Astrocyte of the spinal cord (primary cell): ENCODE data around the gene PSMD5.

ENCODE experiments used
- DNase-seq: peaks from one replicate; pipeline ENCODE4 v3.0.0; 2011; ENCODE audit warnings: low read depth, low spot score
- H3K4me3 ChIP-seq: 2 replicates; pipeline ENCODE4 v1.5.1; 2011; ENCODE audit warnings: low read depth, mild to moderate bottlenecking, low read length, moderate library complexity
- in situ Hi-C: cut with HindIII; loops from 2 replicates; pipeline ENCODE4 v1.10.0; 2017; ENCODE audit warnings: low sequenced_read_pairs
- TF ChIP-seq, protein P1 (sequence below): IDR thresholded peaks from 2 replicates; pipeline ENCODE4 v1.5.1; 2012; ENCODE audit warnings: low read depth, mild to moderate bottlenecking, low read length, inconsistent platforms

The PSMD5 gene

DNA sequence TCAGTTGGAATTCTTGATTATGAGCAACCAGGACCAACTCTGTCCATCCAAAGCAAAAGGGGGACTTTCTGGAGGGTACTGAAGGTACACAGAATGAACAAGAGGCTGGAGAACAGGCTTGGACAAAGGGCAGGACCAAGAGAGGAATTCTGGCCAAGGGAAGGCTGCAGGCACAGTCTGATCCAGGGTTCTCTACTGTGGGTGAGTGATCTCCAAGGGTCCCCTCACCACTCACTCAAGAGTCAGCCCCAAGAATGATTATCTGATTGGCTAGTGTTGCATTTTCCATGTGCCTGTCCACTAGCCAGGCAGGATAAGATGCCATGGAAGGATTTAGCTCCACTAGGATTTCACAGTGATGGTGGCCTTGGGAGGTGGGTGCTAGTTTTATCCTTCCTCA, 45.9 kb upstream of the PSMD5 start:
- H3K4me3 ChIP-seq = no peak overlapping the region
- TF ChIP-seq, protein P1, sequence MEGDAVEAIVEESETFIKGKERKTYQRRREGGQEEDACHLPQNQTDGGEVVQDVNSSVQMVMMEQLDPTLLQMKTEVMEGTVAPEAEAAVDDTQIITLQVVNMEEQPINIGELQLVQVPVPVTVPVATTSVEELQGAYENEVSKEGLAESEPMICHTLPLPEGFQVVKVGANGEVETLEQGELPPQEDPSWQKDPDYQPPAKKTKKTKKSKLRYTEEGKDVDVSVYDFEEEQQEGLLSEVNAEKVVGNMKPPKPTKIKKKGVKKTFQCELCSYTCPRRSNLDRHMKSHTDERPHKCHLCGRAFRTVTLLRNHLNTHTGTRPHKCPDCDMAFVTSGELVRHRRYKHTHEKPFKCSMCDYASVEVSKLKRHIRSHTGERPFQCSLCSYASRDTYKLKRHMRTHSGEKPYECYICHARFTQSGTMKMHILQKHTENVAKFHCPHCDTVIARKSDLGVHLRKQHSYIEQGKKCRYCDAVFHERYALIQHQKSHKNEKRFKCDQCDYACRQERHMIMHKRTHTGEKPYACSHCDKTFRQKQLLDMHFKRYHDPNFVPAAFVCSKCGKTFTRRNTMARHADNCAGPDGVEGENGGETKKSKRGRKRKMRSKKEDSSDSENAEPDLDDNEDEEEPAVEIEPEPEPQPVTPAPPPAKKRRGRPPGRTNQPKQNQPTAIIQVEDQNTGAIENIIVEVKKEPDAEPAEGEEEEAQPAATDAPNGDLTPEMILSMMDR = no peak
- DNase-seq = no peak
- in situ Hi-C loops = no loop called here

DNA sequence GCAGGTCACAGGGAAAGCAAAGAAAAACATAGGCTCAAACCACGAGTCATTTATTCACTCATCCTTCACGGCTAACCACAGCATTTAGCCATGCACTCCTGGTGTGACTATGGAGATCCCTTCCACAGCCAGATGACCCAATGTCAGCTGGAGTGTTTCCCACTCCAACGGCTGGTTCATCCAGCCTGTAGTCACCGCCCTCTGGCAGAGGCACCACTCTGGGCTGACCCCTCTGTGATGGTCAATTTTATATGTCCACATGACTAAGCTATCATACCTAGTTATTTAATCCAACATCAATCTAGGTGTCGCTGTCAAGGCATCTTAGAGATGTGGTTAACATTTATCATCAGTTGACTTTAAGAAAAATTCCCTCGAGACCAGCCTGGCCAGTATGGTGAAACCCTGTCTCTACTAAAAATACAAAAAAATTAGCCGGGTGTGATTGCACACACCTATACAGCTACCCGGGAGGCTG, 43.8 kb upstream of the PSMD5 start:
- TF ChIP-seq, protein P1 = no peak
- in situ Hi-C loops = no loop called here

DNA sequence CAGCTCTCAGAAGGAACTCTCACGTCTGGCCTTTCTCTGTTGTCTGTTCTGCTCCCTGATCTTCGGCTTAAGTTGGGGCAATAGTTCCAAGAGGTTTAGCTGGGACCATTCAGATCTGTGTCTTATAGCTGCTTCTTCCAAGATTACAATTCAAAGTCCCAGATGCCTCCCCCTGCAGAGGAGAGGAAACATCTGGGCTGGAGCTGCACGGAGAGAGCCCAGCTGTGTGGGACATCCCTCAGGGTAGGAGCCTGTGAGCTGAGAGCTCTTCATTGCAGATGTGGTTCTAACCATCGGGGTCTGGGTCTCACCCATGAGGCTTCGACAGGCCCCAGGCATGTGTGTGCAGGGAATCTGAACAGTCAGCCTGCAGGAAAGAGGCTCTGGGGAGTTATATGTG, 43.2 kb upstream of the PSMD5 start:
- TF ChIP-seq, protein P1 = no peak
- no peak for DNase-seq
- H3K4me3 ChIP-seq = no peak overlapping the region
- in situ Hi-C loops = no loop called here

More for the DNA sequence above, 43.8 kb upstream of the PSMD5 start:
- peak; percentile 87 for DNase-seq
- no peak overlapping the region for H3K4me3 ChIP-seq

DNA sequence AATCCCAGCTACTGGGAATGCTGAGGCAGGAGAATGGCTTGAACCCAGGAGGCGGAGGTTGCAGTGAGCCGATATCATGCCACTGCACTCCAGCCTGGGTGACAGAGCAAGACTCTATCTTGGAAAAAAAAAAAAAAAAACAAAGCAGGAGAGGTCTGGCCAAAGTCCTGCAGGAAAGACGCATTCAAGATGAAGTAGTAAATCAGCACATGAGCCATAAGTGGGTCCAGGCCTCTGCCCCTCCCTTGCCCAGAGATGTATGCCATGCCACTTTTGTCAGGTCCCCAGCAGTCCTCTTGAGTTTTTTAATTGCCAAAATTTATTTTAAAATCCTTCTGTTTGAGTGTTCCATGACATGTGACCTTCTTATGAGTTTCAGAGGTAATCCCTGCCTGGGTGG, 42.7 kb upstream of the PSMD5 start:
- H3K4me3 ChIP-seq = no peak overlapping the region
- no peak for DNase-seq
- TF ChIP-seq, protein P1 = no peak
- in situ Hi-C loops = no loop called here

DNA sequence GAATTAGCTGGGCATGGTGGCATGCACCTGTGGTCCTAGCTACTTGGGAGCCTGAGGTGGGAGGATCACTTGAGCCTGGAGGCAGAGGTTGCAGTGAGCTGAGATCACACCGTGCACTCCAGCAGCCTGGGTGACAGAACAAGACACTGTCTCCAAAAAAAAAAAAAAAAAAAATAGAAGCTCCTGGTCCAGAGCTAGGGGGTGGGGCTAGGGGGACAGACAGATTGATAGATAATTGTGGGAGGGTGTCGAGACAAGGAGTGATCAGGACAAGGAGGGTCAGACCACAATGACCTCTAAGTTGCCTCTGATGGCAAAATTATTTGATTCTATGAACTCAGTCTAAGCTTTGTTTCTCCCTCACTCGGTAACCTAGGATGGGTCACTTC, 40.9 kb upstream of the PSMD5 start:
- in situ Hi-C loops = no loop called here
- DNase-seq = no peak
- H3K4me3 ChIP-seq = no peak overlapping the region
- TF ChIP-seq, protein P1 = no peak

DNA sequence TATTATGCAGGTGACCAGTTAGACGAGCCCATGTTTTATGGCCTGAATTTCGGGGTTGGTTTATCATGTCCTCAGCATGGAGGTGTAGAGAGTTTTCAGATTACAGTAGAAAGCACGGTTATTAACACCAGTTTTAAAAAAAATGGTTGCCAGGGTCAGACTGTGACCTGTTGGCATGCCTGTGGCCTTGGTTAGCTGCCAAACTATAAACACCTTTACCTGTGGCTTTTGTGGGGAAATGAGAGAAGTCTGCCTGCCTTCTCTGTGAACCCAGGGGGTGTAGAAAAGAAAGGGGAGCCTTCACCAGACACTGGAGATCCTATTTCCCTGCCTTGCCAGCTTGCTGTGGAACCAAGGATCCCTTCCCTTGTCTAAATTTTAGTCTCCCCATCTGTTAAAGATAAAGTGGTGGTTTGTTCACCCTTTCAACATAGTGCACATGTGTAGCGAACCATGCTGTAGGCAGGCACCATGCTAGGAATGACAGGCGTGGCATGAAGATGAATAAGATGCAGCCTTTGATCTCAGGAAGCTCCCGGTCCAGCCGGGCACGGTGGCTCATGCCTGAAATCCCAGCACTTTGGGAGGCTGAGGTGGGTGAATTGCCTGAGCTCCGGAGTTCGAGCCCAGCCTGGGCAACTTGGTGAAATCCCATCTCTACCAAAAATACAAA, 40.3 kb upstream of the PSMD5 start:
- TF ChIP-seq, protein P1 = no peak
- no peak overlapping the region for H3K4me3 ChIP-seq

DNA sequence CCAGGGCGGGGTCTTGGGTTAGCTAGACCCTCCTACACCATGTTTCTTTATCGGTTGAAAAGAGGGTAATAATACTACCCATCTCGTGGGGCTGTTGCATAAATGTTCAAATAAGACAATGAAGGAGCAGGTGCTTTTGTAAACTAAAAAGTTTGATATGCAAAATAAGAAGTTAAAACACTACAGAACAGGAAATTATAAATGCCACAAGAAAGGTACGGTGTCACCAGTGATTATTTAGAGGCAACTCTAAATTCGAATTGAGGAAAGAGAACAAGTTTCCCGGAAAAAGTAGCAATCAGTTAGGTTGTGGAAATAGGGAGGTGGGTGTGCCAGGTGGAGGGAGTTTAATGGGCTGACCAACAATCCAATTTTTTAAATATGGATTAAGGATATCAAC, 36.7 kb upstream of the PSMD5 start:
- in situ Hi-C loops = no loop called here
- DNase-seq = no peak
- TF ChIP-seq, protein P1 = no peak
- H3K4me3 ChIP-seq = no peak overlapping the region

More for the DNA sequence above, 40.3 kb upstream of the PSMD5 start:
- no peak for DNase-seq
- in situ Hi-C loops = no loop called here
